Umbilical cord (tissue), 2 donors: ENCODE data around the gene RAB3IL1. TPM values are rescaled to one million over a fixed set of nuclear protein-coding genes. Genes with fewer than 3 reads are reported as not detected.
A peak's percentile ranks its signal among the peaks of the same experiment; 100 is the strongest.
"Not testable (repeated sequence)": the region's sequence is repeated elsewhere in the genome, so short reads cannot be mapped to it uniquely, and the experiment has no call there.

Source experiments
- DNase-seq: peaks from one replicate; pipeline ENCODE4 v3.0.0-alpha.2; 2015; ENCODE audit warnings: low spot score
- total RNA-seq: library from RNA; depleted of rRNA; stranded (reverse); fragments of >200 nt; gene quantifications from one replicate; pipeline ENCODE4 v1.2.3, GENCODE V29; 2014; ENCODE audit warnings: low replicate concordance; ENCODE audit not compliant: insufficient read depth

Gene RAB3IL1
- total RNA-seq, 1 donor from 2014 or later = 10.1 TPM

DNA sequence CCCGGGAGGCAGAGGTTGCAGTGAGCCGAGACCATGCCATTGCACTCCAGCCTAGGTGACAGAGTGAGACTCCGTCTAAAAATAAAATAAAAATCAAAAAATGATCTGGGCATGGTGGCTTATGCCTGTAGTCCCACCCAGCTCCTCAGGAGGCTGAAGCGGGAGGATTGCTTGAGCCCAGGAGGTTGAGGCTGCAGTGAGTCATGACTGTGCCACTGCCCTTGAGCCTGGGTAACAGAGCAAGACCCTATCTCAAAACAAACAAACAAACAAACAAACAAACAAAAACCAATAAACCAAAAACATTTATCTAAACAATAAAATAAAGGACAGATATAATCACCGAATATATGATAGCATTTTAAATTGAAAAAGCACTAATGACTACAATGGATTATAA is 36.3 kb upstream of the RAB3IL1 start:
- not testable (repeated sequence) for DNase-seq

DNA sequence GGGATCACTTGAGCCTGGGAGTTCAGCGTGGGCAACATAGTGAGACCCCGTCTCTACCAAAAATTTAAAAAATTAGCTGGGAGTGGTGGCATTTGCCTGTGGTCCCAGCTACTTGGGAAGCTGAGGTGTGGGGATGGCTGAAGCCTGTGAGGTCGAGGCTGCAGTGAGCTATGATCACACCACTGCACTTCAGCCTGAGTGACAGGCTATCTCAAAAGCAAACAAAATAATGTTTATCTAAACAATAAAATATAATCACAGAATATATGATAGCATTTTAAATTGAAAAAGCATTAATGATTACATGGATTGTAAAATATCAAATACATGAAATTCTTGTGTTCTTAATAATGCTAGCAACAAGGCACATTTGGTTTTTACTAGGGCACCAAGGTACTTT is 35.5 kb upstream of the RAB3IL1 start:
- DNase-seq = no peak

DNA sequence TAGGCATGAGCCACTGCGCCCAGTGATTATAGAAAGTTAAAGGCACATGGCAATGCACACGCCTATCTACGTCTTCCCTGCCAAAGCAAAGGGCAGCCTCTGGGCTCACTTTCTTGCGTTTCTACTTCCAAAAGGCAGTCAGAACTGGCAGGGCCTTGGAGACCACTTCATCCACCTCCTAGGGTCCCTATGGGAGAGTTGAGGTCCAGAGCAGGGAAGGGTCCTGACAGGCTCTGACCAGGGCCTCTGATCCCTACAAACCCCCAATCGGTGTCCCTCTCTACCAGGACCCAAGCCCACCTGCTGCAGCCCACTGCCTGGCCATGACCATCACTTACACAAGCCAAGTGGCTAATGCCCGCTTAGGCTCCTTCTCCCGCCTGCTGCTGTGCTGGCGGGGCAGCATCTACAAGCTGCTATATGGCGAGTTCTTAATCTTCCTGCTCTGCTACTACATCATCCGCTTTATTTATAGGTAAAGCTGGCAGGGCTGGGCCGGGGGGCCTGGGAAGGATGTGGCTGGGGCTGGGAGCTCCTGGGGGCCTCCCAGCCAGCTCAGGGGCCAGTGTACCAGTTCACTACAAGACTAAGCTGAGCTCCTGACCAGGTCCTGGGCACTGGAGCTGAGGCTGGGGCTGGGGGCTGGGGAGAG is 34.2 kb upstream of the RAB3IL1 start:
- DNase-seq = no peak

DNA sequence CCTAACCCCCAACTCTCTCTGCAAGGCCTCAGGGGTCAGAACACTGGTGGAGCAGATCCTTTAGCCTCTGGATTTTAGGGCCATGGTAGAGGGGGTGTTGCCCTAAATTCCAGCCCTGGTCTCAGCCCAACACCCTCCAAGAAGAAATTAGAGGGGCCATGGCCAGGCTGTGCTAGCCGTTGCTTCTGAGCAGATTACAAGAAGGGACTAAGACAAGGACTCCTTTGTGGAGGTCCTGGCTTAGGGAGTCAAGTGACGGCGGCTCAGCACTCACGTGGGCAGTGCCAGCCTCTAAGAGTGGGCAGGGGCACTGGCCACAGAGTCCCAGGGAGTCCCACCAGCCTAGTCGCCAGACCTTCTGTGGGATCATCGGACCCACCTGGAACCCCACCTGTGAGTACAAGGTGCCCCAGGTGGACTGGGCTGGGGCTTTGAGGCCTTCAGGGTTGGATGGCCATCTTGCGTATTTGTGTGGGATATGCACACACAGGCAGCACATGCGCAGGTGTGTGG is 32.7 kb upstream of the RAB3IL1 start, which contains the start of gene BEST1:
Gene BEST1, plus strand, starts transcription at position 317 of the 513 bp plus-strand sequence. CDS start 1,456 bp downstream, outside the sequence.
- DNase-seq = no peak

DNA sequence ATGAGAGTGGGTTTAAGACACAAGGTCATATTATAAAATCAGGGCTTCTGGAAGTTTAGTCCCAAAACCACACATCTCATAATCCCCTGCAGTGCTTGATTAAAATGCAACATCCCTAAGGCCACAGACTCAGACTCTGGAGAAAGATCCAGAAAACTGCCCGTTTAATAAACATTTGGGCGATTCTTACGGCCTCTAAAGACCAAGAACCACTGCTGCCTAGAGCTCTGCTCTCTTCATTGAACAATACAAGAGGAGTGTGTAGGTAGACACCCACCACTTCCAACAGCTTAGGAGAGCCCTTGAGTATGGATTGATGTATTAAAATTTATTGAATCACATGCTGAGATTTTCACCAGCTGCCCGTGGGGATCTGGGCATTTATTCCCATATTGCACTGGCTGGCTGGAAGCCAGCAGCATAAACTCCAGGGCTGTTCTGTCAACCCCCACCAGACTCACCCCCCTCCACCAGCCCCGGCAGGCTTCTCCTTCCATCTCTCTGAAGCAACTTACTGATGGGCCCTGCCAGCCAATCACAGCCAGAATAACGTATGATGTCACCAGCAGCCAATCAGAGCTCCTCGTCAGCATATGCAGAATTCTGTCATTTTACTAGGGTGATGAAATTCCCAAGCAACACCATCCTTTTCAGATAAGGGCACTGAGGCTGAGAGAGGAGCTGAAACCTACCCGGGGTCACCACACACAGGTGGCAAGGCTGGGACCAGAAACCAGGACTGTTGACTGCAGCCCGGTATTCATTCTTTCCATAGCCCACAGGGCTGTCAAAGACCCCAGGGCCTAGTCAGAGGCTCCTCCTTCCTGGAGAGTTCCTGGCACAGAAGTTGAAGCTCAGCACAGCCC is 32.0 kb upstream of the RAB3IL1 start:
- peak; percentile 95 for DNase-seq

DNA sequence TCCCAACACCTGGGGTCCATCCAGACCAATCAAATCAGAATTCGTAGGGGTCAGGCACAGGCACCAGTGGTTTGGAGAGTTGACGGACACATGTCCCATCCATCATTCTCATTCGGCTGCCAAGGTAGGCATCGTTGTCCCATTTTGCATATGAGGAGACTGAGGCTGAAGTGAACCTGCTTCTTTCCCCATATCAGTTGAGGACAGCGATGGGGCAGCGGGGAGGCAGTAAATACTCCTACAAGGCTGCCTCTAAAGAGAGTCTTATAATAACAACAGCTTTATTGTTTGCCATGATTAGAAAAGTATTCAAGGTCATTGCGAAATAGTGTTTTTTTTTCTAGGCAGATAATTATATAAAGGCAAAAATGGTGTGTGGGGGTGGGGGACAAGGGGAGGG is 31.1 kb upstream of the RAB3IL1 start:
- DNase-seq = no peak

DNA sequence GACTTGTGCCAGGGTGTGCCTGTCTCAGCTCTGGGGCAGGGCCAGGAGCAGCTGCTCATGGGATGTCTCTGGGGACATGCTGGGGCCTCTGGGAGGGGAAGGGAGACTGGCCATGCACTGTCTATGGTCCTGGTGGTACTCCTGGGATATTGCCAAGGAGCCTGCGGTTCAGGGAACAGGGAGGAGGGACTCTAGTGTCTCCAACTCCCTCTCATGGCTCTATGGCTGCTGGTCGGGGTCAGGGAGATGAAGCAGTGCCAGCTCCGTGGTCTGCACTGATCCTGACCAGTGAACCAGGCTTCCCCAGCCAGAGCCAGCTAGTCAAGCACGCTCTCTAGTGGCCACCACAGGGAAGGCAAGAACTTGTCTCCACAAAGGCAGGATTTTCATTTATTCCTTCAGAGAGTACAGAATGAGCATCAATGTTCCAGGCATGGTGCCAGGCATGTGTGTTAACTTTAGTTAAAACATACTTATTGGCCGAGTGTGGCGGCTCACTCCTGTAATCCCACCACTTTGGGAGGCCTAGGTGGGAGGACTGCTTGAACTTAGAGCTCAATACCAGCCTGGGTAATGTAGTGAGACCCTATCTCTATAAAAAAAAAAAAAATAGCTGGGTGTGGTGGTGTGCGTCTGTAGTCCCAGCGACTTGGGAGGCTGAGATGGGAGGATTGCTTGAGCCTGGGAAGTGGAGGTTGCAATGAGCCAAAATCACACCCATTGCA is 30.3 kb upstream of the RAB3IL1 start:
- peak; percentile 95 for DNase-seq

DNA sequence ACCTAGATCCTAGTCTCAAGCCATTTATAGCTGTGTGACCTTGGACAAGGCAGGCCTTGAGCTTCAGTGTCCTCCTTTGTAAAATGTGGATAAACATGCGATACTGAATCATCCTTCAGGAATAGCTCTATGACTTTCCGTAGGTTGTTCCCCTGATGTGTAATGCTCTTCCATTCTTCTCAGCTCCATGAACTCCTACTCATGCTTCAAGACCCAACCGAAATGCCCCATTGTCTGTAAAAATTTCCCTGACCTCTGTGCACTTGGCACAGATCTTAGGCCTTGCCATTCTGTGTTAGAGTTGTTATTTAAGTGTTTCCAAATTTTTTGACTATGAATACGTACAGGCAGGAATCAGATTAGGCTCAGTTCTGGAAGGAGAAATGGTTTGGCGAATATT is 29.5 kb upstream of the RAB3IL1 start:
- no peak for DNase-seq

DNA sequence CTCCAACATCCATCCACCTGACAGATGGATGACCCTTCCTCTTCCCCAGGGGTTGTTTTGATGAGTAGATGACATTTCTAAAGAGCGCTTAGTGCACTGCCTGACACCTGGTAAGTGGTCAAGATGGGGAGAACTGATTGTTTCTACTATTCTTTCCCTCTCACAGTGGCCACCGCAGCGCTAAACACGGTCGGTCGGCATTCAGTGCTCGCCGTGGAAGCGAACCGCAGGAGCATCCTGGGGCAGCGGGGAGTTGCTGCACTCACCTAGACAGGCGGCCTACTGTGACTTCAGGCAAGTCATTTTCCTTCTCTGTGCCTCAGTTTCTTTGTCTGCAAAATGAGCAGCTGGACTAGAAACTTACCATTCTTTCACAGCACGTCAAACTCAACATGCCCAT is 27.8 kb upstream of the RAB3IL1 start:
- DNase-seq = no peak

DNA sequence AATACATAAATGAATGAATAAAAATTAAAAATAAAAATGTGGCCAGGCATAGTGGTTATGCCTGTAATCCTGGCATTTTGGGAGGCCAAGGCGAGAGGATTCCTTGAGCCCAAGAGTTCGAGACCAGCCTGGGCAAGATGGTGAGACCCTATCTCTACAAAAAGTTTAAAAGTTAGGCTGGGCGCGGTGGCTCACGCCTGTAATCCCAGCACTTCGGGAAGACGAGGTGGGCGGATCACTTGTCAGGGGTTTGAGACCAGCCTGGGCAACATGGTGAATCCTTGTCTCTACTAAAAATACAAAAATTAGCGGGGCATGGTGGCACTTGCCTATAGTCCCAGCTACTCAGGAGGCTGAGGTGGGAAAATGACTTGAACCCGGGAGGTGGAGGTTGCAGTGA is 23.1 kb upstream of the RAB3IL1 start:
- DNase-seq = no peak

DNA sequence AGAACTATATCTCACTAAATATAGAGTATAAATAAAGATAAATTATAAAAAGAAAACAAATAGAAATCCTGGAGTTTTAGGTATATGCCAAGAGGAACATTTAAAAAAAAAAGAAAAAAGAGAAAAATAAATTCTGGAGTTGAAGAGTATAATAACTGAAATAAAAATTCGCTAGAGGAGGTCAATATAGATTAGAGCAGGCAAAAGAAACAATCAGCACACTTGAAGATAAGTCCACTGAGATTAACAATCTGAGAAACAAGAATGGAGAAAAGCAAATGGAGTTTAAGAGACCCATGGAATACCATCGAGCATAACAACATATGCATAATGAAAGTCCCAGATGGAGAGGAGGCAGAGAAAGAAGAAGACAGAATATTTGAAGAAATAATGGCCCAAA is 18.5 kb upstream of the RAB3IL1 start:
- no peak for DNase-seq

DNA sequence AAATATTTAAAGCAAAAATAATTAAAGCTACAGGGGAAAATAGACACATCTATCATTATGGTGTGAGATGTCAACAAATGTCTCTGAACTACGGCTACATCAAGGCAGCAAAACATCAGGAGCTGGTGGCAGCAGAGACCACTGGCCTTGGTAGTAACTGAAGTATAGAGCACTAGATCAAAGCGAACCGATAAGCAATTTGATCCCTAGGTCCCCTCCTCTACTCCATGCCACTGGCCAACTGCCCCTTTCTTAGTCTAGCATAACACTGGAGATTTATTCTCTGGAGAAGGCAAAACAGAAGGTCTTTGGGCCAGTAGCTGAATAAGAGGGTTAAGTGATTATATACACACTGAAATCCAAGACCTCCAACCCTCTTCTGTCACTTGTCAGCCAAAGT is 13.6 kb upstream of the RAB3IL1 start:
- DNase-seq = no peak

DNA sequence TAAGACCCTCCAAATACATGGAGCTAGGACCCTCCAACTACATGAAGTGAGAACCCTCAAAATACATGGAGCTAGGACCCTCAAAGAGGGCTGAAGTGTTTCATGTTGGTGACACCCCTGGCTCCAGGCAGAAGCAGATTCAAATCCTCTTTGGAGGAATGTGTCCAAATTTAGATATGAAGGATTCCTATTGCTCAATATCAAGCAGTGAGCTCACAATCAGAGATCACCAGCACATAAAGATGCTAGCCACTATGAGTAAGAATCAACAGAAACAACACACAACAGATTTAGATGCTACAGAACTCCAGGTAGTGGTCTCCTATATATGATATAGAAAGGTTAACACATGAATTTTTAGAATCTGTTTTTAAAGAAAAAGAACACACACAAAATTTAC is 11.2 kb upstream of the RAB3IL1 start:
- DNase-seq = no peak

DNA sequence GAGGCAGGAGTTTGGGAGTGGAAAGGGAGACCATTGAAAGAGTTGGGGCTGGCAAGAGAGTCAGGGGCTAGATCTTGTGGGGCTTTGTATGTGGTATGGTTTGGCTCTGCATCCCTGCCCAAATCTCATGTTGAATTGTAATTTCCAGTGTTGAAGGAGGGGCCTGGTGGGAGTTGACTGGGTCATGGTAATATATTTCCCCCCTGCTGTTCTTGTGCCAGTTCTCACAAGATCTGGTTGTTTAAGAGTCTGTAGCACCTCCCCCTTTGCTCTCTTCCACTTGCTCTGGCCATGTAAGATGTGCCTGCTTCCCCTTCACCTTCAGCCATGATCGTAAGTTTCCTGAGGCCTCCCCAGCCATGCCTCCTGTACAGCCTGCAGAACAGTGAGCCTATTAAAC is 10.1 kb upstream of the RAB3IL1 start:
- no peak for DNase-seq

DNA sequence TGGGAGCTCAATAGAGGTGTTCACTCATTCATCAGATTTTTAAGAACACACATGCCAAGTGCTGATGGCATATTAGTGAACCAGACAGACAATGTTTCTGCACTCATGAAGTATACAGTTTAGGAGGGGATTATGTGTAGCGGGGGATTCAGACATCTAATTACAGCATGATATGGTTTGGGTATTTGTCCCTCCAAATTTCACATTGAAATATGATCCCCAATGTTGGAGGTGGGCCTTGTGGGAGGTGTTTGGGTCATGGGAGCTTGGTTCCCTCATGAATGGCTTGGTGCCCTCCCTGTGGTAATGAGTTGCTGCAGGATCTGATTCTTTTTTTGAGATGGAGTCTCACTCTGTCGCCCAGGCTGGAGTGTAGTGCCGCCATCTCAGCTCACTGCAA is 8.9 kb upstream of the RAB3IL1 start:
- no peak for DNase-seq

DNA sequence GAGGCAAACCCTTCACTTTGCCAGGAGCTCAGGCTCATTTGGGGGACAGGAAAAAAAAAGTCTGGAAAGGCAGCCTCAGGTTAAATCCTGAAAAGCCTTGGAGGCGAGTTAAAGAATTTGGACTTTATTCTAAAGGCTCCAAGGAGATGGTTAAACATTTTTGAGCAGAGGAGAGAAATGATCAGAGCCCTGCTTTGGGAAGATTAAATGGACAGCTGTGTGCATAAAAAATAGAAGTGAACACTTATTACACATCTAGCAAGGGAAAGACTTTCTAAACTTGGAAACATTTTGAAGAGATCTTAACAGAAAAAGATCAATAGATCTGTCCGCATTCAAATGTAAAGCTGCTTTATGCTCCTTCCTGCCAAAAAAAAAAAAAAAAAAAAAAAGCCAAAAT is 8.4 kb upstream of the RAB3IL1 start:
- no peak for DNase-seq

DNA sequence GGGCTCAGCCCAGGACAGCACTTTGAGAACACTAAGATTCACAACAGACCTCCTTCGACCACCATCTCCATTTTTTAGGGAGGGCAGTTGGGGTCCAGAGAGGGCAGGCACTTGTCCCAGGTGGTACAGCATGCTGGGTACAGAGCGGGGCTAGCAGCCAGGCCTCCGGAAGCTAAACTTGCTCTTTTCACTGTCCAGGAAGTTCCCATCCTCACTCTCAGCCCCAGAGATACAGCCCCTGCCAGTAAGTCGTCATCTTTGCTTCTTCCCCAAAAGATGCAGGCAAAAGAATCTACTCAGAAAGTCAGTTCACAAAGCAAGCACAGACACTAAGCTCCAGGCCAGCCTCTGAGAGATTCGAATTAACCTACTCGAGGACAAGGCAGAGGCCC is 6.7 kb upstream of the RAB3IL1 start:
- DNase-seq = peak; percentile 52

DNA sequence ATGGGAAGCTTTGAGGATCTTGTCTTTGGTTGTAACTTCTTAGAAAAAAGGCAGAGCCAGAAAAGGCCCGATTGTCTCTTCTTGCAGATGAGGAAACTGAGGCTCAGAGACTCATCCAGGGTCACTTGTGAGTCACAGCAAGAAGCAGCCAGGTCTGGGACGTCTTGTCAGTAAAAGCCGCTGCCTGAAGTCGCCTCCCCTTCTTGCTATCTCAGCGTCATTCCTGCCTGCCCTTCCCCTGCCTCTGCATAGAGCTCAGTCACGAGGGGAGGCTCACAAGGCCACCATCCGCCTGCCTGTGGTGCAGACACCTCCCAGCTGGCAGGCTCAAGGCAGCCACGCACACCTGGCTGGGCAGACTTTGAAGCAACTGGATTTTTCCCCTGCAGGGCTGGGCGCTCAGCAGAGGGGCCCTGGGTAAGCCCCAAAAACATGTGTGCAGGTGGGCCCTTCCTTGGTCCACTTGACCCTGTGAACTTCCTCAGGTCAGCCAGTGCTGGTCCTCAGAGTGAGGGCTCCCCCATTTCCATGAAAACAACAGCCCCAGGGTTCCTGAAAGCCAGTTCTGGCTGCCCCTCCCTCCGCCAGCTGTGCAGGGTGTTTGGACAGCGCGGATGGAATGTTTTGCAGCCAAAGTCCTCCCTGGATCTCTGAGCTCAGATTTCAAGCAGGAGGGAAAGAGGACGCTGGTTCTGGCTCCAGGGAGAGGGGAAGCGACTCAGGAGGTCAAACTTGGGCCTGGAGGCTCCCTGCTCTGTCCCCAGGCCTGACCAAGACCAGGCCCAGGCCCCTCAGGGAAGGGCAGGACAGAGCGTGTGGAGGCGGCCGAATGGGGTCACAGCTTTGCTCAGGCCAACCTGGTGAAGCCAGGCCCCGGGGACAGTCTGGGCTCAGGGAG is 6.0 kb upstream of the RAB3IL1 start:
- peak; percentile 93 for DNase-seq

DNA sequence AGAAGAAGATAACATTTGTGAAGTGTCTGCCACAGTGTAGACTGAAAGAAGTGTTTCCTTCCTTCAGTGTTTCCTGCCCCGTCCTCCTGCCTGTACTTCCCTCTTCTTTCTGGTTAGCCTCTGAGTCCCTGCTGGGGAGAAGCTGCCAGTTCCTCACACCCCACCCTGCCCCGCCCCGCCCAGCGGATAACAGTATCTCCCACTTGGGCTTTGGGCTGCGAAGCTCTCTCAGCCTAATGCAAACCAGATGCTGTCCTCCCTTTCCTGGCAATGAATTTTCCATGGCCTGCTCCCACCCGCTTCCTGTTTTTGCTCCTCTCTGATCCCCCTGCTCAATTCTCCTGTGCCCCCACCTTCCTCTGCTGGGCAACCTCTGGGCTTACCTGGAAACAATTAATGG is 5.2 kb upstream of the RAB3IL1 start:
- peak; percentile 97 for DNase-seq

DNA sequence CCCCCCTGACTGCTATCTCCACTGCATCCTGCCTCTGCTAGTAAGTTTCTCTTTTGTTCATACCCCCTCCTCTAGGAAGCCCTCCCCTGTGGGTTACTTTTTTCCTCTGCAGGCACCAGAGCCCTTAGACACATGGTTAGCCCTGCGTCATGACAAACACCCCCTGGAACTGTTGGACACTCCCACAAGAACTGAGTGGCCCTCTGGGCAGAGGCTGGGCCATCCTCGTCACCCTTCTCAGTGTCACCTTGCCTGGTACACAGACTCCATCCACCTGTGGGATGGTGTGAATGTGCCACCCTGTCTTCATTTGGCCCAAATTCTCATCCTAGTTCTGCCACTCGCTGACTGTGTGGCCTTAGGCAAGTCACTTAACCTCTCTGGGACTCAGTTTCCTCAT is 4.1 kb upstream of the RAB3IL1 start:
- DNase-seq = no peak
